Sigmoid colon (tissue), 7 donors: ENCODE measurements around the gene CCDC60. TPM values are rescaled to one million over a fixed set of nuclear protein-coding genes. Genes with fewer than 3 reads are reported as not detected.

Experiments
- DNase-seq: peaks from one replicate; pipeline ENCODE4 v3.0.0-alpha.2; 2019
- H3K27ac ChIP-seq, 4 donors: fragments of 200-600 bp; sonication (generic); one replicate each; pipeline ENCODE4 v1.5.1; 2016 to 2019; ENCODE audit warnings: mild to moderate bottlenecking in 1 of 4
- H3K27me3 ChIP-seq, 3 donors: fragments of 200-600 bp; sonication (generic); one replicate each; pipeline ENCODE4 v1.5.1; 2019; ENCODE audit warnings: mild to moderate bottlenecking in 1 of 3
- H3K36me3 ChIP-seq, 4 donors: fragments of 200-600 bp; sonication (generic); one replicate each; pipeline ENCODE4 v1.5.1; 2016 to 2019
- H3K4me1 ChIP-seq, 4 donors: fragments of 200-600 bp; sonication (generic); one replicate each; pipeline ENCODE4 v1.5.1; 2017 to 2019
- H3K4me3 ChIP-seq, 4 donors: fragments of 200-600 bp; sonication (generic); one replicate each; pipeline ENCODE4 v1.5.1; 2017 to 2019; ENCODE audit warnings: mild to moderate bottlenecking in 2 of 4, moderate library complexity in 1 of 4
- H3K9me3 ChIP-seq, 4 donors: fragments of 200-600 bp in 3 of 4; sonication (generic) in 3 of 4; one replicate each; pipeline versions ENCODE4 v1.5.1 to v1.6.1; 2013 to 2019
- EP300 ChIP-seq, 4 donors: sonication (generic); formaldehyde crosslinking; IDR thresholded peaks; one replicate each; pipeline ENCODE4 v1.6.1; 2017; ENCODE audit warnings: antibody characterized with exemption in 4 of 4
- POLR2A ChIP-seq, 2 donors: fragments of 450-650 bp; IDR thresholded peaks; one replicate each; pipeline ENCODE4 v1.6.1; 2016; ENCODE audit warnings: antibody characterized with exemption in 2 of 2, mild to moderate bottlenecking in 2 of 2, moderate library complexity in 2 of 2
- POLR2AphosphoS5 ChIP-seq, 4 donors: sonication (generic); formaldehyde crosslinking; IDR thresholded peaks; one replicate each; pipeline ENCODE4 v1.6.1; 2017; ENCODE audit warnings: antibody characterized with exemption in 4 of 4
- WGBS, 2 donors: extraction: QIAGEN DNeasy Blood & Tissue Kit; methylation state at CpG; one replicate each; pipeline ENCODE4 v1.1.7; 2013; 5-methylcytosine and 5-hydroxymethylcytosine counted together
- intact Hi-C: fragments of 100-400 bp; cut with DNase I; formaldehyde crosslinking; loops from one replicate; pipeline ENCODE4 v1.15.1; 2023
- polyA plus RNA-seq, 3 donors: library from polyadenylated mRNA; stranded (reverse); fragments of 200-250 nt; gene quantifications; one replicate each; pipeline ENCODE4 v1.2.3, GENCODE V29; 2013
- total RNA-seq, 4 donors: library from RNA; depleted of rRNA; stranded (reverse); fragments of >200 nt; gene quantifications; one replicate each; pipeline ENCODE4 v1.1.0, GENCODE V29; 2016
- TF ChIP-seq, protein P1 (sequence below), 4 experiments: fragments of 450-650 bp in 3 of 4; fragments of 200-600 bp in 1 of 4; IDR thresholded peaks; one replicate each; pipeline ENCODE4 v1.5.1; 2016 to 2019; ENCODE audit warnings: antibody characterized with exemption in 4 of 4, mild to moderate bottlenecking in 3 of 4, moderate library complexity in 2 of 4
- donor health status: healthy with polysubstance abuse.
- donor health status: Bipolar disorder and iron deficiency.
- donor health status: healthy.

CCDC60 gene
- total and polyA plus RNA-seq, 7 donors, result 1.1 to 10.4 (median 1.6) TPM

DNA sequence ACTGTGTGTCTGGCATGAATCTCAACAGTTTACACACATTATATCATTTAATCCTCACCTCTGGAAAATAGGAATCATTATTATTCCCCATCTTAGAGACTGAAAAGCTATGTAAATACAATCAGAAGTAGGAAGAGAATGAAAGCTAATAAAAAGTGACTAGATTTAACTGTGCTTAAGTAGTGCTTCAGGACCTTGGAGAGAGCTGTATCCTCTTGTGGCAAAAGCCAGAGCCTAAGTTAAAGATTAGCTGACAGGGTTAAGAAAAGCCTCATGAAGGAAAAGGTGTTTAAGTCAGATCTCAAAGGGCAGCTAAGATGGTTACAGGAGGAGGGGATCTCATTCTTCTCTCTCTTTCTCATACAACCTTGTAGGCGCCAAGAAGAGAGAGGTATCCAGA is 193.7 kb downstream of the CCDC60 start:
- Histone ChIP-seq H3K9me3 (no peaks in the 10 kb centered on the region), H3K27ac (no peak overlapping the region), H3K4me3 (no peak overlapping the region), H3K4me1 (no peaks in the 10 kb centered on the region), H3K27me3 (no peaks in the 10 kb centered on the region), H3K36me3 (no peaks in the 10 kb centered on the region)
- TF ChIP-seq POLR2A (IDR thresholded peaks at IDR 0.05) (no peak), EP300 (IDR thresholded peaks at IDR 0.05) (no peak), POLR2AphosphoS5 (IDR thresholded peaks at IDR 0.05) (no peak)
- TF ChIP-seq, protein P1, sequence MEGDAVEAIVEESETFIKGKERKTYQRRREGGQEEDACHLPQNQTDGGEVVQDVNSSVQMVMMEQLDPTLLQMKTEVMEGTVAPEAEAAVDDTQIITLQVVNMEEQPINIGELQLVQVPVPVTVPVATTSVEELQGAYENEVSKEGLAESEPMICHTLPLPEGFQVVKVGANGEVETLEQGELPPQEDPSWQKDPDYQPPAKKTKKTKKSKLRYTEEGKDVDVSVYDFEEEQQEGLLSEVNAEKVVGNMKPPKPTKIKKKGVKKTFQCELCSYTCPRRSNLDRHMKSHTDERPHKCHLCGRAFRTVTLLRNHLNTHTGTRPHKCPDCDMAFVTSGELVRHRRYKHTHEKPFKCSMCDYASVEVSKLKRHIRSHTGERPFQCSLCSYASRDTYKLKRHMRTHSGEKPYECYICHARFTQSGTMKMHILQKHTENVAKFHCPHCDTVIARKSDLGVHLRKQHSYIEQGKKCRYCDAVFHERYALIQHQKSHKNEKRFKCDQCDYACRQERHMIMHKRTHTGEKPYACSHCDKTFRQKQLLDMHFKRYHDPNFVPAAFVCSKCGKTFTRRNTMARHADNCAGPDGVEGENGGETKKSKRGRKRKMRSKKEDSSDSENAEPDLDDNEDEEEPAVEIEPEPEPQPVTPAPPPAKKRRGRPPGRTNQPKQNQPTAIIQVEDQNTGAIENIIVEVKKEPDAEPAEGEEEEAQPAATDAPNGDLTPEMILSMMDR (IDR thresholded peaks at IDR 0.05), result no peak
- no peak for DNase-seq
- intact Hi-C loops, result no loop called here
- 38 to 45% methylated on average over 1 of the region's 1 CpG for WGBS, 2 donors

DNA sequence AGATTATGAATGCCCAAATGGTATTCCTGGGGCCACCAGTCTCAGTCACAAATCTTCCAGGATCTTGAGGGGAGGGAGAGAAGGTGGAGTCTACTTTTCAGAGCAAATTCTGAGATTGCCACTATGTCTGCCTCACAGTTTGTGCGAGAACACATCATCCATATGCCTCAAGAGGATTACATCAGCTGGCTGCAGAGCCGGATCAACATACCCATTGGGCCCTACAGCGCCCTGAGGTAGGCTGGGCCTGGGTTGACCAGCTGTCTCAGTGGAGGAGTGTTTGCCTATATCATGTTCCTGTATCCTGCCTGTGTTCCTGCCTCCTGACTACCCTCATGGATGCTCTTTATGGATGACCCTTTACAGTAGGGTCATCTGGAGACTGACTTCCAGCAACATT is 205.9 kb downstream of the CCDC60 start:
- Histone ChIP-seq H3K9me3 (no peaks in the 10 kb centered on the region), H3K36me3 (no peaks in the 10 kb centered on the region), H3K4me1 (no peaks in the 10 kb centered on the region), H3K4me3 (no peak overlapping the region), H3K27ac (no peak overlapping the region), H3K27me3 (no peaks in the 10 kb centered on the region)
- no peak for TF ChIP-seq POLR2AphosphoS5 (IDR thresholded peaks at IDR 0.05)
- intact Hi-C loops, result loop anchor here (10.0 kb wide), 2 partner anchors 126 to 1136 kb away; no protein-coding TSS in a partner anchor
- WGBS, 2 donors, result 94 to 95% methylated on average over 3 of the region's 3 CpGs
- no peak for DNase-seq

DNA sequence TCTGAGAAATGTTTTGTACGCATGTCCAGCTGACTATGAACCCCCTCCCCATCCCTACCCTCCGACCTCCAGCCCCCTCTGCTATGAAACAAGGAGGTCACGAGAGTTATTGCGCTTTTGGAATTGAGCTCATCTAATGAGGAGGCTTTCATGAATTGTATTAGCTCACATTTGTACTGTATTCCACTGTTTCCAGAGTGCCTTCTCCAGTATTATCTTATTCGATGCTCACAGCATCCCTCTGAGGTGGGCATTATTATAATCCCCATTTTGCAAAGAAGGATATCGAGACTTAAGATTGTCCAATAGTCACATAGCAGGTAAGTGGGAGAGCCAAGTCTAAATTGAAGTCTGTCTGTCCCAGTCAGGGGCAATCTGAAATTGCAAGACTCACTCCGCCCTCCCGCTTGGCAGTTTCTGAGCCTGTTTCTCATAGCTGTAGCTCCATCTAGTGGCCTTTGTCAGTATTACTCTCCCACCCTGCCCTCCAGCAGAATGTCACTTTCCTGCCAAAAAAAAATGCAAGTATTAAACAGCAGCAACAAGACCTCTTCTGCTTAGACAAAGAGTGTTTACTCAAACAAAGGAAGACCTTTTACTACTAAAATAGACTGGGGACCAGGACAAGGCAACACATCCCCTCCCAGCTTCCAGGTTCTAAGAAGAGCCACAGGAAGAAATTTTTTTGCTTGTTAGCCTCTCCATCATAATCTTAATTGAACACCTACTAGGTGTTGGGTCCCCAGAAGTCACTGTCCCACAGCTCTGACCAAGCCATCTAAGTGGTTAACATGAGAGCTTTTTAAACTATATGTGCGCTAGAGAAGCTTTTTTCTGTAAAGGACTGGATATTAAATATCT is 210.5 kb downstream of the CCDC60 start:
- Histone ChIP-seq H3K36me3 (no peaks in the 10 kb centered on the region), H3K27me3 (peaks cover 0 to 9% (median 0%) of the 10 kb centered on the region in 3 donors), H3K27ac (no peak overlapping the region), H3K4me3 (no peak overlapping the region), H3K4me1 (no peaks in the 10 kb centered on the region), H3K9me3 (no peaks in the 10 kb centered on the region)
- DNase-seq, result peak; percentile 72
- TF ChIP-seq POLR2A (IDR thresholded peaks at IDR 0.05) (no peak), POLR2AphosphoS5 (IDR thresholded peaks at IDR 0.05) (no peak), EP300 (IDR thresholded peaks at IDR 0.05) (no peak)
- TF ChIP-seq, protein P1 (IDR thresholded peaks at IDR 0.05), result peak; percentile 57 to 86 (median 78)
- intact Hi-C loops, result loop anchor here (1.0 to 10.0 kb wide), 4 partner anchors 130 to 1140 kb away; no protein-coding TSS in a partner anchor
- WGBS, 2 donors, result 43 to 49% methylated on average over 9 of the region's 9 CpGs

DNA sequence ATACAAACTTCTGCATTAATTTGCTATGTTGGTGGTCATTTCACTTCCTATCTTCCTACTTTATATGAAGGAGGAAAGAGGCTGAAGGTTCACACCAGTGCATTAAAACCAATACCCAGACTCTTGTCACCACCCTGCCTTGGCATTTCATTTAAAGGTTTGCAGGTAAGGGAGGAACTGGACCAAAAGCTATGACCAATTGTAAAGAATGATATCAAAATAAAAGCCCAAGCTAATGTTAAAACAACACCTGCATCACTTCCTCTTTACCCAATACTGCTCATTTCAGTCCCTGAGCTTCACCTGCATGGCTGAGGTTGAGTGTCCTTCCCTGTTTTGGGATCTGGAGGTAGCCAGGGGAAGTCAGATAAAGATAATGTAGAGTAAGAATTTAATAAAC is 211.8 kb downstream of the CCDC60 start:
- H3K27me3 ChIP-seq, result peaks cover 0 to 9% (median 0%) of the 10 kb centered on the region in 3 donors
- H3K9me3 ChIP-seq, result no peaks in the 10 kb centered on the region
- no peak for TF ChIP-seq POLR2A (IDR thresholded peaks at IDR 0.05)
- no peak for TF ChIP-seq POLR2AphosphoS5 (IDR thresholded peaks at IDR 0.05)
- TF ChIP-seq EP300 (IDR thresholded peaks at IDR 0.05), result no peak
- TF ChIP-seq, protein P1 (IDR thresholded peaks at IDR 0.05), result no peak
- no peak overlapping the region for H3K27ac ChIP-seq
- H3K4me1 ChIP-seq, result no peaks in the 10 kb centered on the region
- H3K36me3 ChIP-seq, result no peaks in the 10 kb centered on the region
- H3K4me3 ChIP-seq, result no peak overlapping the region
- no peak for DNase-seq
- intact Hi-C loops, result loop anchor here (10.0 kb wide), 2 partner anchors 132 to 1142 kb away; no protein-coding TSS in a partner anchor

DNA sequence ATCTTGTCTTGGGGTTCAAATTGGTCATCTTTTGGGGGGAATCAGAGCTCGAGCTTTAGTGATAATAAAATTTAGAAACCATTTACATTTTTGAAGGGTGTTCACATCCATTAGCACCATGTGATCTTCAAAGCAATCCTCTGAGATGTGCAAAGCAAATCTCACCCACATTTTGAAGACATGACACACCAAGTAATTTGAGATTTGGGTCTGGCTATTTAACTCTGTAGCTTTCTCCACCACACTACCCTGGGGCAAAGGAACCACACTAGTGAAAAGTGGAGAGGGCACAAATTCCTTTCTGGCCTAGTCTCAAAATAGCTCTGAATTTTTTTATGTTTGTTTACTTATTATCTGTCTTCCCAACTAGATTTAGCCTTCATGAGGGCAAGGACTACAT is 212.5 kb downstream of the CCDC60 start:
- WGBS, 2 donors, result 5 to 30% methylated on average over 1 of the region's 1 CpG
- TF ChIP-seq EP300 (IDR thresholded peaks at IDR 0.05), result no peak
- TF ChIP-seq, protein P1 (IDR thresholded peaks at IDR 0.05), result no peak
- no peak for TF ChIP-seq POLR2AphosphoS5 (IDR thresholded peaks at IDR 0.05)
- no peak for TF ChIP-seq POLR2A (IDR thresholded peaks at IDR 0.05)
- intact Hi-C loops, result loop anchor here (10.0 kb wide), 2 partner anchors 132 to 1142 kb away; no protein-coding TSS in a partner anchor
- H3K4me1 ChIP-seq, result no peaks in the 10 kb centered on the region
- H3K9me3 ChIP-seq, result no peaks in the 10 kb centered on the region
- no peak overlapping the region for H3K4me3 ChIP-seq
- H3K36me3 ChIP-seq, result no peaks in the 10 kb centered on the region
- H3K27me3 ChIP-seq, result peaks cover 0 to 9% (median 0%) of the 10 kb centered on the region in 3 donors
- no peak for DNase-seq
- no peak overlapping the region for H3K27ac ChIP-seq
